Fibroblast of peridontal ligament (primary cell): ENCODE measurements around the gene SERPINB1.
"Not testable (repeated sequence)": the region's sequence is repeated elsewhere in the genome, so short reads cannot be mapped to it uniquely, and the experiment has no call there.

Experiments
- DNase-seq: peaks from one replicate; pipeline ENCODE4 v3.0.0-alpha.2; 2010; ENCODE audit errors: extremely low read depth

Gene SERPINB1

DNA sequence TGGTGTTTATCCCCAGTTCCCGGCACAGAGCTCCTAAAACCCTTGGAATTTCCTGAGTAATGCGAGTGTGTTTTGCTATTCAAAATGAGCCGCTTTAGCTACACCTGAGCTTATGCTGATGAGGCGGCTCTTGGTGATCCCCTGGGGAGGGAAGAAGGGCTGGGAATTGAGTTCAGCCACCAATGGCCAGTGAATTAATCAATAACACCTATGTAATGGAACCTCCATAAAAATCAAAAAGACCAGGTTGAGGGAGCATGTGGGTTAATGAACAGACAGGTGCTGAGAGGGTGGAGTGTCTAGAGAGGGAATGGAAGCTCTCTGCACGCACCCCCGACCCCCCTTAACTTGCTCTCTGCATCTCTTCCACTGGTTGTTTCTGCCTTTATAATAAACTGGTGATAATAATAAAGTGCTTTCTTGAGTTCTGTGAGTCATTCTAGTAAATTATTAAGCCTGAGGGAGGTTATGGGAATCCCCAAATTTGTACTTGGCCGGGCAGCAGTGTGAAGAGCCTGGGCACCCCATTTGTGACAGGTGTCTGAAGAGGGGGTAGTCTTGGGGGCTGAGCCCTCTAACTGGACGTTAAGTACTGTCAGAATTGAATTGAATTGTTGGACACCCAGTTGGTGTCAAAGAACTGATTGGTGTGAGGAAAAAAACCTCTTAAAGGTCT is 24.6 kb upstream of the SERPINB1 start:
- no peak for DNase-seq

- peak; percentile 55 for DNase-seq
These were observed 24.1 kb upstream of the SERPINB1 start for GRCh38 chr6:2865694-2866151.

DNA sequence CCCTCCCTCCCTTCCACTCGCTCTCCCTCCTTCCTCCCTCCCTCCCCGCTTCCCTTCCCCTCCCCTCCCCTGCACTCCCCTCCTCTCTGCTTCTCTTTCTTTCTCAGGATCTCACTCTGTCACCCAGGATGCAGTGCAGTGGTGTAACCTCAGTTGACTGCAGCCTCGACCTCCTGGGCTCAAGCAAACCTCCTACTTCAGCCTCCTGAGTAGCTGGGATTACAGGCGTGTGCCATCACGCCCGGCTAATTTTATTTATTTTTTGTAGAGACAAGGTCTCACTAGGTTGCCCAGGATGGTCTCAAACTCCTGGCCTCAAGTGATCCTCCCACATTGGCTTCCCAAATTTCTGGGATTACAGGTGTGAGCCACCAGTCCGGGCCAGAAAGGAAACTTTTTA is 23.6 kb upstream of the SERPINB1 start:
- DNase-seq, result no peak

- no peak for DNase-seq
These were observed 22.2 kb upstream of the SERPINB1 start for GRCh38 chr6:2863901-2864300.

GRCh38 chr6:2862712-2863181 is 21.1 kb upstream of the SERPINB1 start:
- no peak for DNase-seq

DNA sequence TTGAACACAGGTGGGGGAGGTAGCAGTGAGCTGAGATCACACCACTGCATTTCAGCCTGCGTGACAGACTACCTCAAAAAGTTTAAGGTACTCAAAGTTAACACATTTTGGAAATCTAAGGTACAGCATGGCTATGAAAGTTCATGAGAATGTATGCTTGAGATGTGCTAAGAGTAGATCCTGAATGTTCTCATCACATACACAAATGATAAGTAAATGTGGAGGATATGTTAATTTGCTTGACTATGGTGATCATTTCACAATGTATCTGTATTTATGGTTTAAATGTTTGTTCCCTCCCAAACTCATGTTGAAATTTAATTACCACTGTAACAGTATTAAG is 20.1 kb upstream of the SERPINB1 start:
- no peak for DNase-seq

DNA sequence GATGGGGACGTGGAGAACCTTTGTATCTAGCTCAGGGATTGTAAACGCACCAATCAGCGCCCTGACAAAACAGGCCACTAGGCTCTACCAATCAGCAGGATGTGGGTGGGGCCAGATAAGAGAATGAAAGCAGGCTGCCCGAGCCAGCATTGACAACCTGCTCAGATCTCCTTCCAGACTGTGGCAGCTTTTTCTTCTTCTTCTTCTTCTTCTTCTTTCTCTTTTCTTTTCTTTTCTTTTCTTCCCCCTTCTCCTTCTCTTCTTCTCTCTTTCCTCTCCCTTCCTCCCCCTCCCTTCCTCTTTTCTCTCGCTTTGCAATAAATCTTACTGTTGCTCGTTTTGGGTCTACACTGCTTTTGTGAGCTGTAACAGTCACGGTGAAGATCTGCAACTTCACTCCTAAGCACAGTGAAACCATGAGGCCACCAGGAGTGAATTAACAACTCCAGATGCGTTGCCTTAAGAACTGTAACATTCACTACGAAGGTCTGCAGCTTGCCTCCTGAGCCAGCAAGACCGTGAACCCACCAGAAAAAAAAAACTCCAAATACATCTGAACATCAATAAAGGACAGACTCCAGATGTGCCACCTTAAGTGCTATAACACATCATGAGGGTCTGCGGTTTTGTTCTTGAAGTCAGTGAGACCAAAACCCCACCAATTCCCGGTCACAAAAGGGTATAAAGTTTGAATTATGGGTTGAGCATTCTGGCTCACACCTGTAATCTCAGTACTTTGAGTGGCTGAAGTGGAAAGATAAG is 19.6 kb upstream of the SERPINB1 start:
- DNase-seq, result no peak

- not testable (repeated sequence) for DNase-seq
These were observed 19.0 kb upstream of the SERPINB1 start for GRCh38 chr6:2860706-2861059.

- DNase-seq, result not testable (repeated sequence)
These were observed 18.4 kb upstream of the SERPINB1 start for GRCh38 chr6:2859798-2860705.

DNA sequence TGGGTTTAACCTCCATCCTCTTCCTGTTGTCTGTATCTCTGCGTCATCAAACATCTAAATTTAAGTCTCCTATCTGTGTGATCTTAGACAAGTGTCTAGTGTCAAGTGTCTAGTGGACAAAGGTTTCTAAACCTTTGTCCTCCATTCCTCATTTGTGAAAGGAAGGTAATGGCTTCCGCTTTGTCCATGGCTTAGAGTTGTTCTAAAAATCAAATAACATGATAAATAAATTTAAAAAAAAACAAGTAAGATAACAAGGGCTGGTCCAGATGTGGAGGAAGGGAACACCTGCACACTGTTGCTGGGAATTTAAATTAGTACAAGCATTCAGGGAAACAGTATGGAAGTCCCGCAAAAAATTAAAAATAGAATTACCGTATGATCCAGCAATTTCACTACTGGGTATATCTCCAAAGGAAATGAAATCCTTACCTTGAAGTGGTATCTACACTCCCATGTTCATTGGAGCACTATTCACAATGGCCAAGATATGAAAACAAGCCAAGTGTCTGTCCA is 17.6 kb upstream of the SERPINB1 start:
- DNase-seq, result no peak

DNA sequence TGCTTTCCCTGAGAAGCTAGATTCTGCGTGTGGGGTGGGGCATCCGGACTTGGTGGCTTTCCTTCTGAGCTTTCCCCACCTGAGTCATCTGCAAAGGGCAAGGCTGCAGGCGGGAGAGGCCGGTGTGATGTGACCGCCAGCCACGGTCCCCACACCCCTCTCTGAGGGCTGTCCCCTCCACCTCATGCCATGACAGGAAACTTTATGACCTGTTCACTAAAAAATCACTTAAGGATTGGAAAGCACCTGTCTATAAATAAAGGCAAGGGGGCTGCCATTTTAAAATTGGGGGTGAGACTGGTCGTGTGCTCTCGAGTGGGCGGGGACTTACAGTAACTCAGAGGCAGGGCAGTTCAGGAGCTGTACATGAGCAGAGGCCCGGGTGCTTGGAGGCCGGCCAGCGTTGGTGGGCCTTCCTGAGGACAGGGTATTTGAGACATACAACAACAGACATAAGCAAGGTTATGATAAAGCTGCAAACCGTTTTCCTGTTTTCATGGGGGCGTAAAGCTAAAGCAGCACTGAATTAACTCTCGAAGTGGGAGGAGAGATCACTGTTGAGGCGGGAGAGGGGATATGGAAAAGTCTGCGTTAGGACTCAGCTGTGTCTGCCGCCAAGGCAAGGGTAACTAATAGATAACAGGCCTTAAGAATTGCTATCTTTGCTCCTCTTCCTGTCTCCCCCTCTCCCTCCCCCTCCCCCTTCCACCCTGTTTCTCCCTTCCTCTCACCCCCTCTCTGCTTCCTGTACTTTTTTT is 16.1 kb upstream of the SERPINB1 start:
- DNase-seq, result peak; percentile 47

- no peak for DNase-seq
These were observed 15.5 kb upstream of the SERPINB1 start for GRCh38 chr6:2857185-2857579.

GRCh38 chr6:2855061-2855519 is 13.4 kb upstream of the SERPINB1 start:
- no peak for DNase-seq

DNA sequence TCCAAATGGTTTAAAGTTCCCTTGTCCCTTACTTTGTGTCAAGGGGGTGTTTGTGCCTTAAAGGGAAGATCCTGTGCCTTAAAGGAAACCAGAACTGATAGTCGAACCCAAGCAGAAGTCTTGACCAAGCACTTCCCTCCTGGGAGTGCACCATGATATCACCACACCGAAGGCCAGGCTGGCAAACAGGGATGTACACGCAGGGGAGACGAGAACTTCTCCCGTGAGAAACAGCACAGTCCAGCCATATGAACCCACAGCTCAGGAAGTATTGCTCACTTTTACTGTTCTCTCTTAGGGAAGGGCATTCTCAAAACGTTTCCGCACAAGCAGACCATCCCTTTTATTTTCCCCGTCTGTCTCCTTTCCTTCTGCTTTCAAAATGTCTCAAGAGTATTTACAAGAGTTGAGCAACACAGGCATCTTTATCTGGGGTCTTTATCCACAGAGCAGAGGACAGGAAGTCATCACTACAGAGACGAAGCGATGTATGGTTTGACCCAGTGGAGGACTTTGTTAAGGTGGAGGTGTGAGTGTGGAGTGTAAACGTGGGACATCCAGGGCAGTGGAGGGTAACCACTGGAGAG is 12.8 kb upstream of the SERPINB1 start:
- no peak for DNase-seq

DNA sequence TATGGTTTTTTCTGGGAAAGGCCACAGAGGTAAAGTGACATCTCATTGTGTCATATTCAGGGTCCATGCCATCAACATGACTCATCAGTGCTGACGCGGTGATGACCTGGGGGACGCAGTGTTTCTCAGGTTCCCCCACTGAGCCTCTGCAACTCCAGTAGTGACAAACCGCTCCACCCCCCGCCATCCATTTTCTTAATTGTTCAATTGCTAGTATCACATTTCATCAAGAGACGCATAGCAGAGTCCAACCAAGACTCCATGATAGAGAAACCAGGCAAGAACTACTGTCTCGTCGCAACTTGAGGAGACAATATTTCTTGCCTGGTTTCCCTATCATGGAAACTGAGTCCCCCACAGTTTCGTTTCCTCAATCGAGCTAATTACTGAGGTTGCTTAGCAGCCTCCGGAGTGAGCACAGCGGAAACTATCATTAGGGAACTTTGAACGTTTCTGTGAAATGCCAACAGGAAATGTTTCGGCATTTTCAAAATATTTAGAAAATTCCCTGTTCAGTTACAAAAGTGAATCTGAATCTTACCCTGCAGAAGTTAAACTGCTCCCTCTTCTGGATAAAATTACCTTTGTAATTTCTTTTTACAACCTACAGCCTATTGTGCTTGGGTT is 12.2 kb upstream of the SERPINB1 start:
- peak; percentile 74 for DNase-seq

- DNase-seq, result not testable (repeated sequence)
These were observed 11.7 kb upstream of the SERPINB1 start for GRCh38 chr6:2853378-2853768.

- DNase-seq, result no peak
These were observed 11.3 kb upstream of the SERPINB1 start for GRCh38 chr6:2852921-2853322.

- DNase-seq, result no peak
These were observed 10.8 kb upstream of the SERPINB1 start for GRCh38 chr6:2852514-2852855.

DNA sequence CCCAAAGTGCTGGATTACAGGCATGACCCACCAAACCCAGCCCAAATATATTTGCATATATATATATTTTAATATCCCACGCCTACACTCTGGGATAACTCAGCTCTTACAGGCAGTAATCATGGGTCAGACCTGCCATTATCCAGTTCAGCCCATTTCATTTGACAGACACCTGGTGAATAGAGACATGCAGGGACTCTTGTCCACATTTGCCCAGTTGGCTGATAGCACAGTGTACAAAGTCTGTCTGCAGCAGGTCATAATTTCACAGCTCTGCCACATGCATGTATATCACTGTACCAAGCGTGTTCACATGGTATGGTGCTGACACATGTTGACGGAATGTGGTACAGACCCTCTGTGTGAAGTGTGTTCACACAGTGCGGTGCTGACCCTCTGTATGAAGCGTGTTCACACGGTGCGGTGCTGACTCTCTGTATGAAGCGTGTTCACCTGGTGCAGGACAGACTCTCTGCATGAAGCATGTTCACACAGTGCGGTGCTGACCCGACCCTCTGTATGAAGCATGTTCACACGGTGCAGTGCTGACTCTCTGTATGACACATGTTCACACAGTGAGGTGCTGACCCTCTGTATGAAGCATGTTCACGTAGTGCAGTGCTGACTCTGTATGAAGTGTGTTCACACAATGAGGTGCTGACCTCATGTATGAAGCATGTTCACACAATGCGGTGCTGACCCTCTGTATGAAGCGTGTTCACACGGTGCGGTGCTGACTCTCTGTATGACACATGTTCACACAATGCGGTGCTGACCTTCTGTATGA is 10.3 kb upstream of the SERPINB1 start:
- no peak for DNase-seq
